GM12801 (cell line): ENCODE data around the gene EVL.

Experiments used
- CTCF ChIP-seq: IDR thresholded peaks from one replicate; pipeline ENCODE4 v1.5.1; 2011; ENCODE audit warnings: control low read depth; ENCODE audit not compliant: insufficient read length; ENCODE audit errors: extremely low read depth

EVL gene

GRCh38 chr14:100152091-100152490 is 86.9 kb downstream of the EVL start:
- no peak for TF ChIP-seq CTCF

DNA sequence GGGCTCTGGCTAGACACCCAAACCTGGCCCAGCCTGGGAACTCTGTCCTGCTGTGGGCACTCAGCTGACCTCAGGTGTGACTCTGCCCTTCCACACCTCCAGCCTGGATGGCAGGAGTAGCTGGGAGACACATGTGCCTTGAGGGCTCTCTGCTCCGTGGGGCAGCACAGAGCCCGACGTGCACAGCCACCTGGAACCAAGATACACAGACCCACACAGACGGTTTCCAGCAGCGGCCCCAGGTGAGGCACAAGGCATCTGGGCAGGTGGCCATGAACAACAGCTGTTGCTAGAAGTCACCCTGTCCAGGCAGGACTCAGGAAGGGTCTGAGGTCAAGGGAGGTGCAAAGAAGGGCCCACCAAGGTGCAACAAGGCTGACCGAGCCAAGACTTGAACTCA is 88.3 kb downstream of the EVL start:
- TF ChIP-seq CTCF, result no peak

- no peak for TF ChIP-seq CTCF
Observed at GRCh38 chr14:100155049-100155621, 89.9 kb downstream of the EVL start.

DNA sequence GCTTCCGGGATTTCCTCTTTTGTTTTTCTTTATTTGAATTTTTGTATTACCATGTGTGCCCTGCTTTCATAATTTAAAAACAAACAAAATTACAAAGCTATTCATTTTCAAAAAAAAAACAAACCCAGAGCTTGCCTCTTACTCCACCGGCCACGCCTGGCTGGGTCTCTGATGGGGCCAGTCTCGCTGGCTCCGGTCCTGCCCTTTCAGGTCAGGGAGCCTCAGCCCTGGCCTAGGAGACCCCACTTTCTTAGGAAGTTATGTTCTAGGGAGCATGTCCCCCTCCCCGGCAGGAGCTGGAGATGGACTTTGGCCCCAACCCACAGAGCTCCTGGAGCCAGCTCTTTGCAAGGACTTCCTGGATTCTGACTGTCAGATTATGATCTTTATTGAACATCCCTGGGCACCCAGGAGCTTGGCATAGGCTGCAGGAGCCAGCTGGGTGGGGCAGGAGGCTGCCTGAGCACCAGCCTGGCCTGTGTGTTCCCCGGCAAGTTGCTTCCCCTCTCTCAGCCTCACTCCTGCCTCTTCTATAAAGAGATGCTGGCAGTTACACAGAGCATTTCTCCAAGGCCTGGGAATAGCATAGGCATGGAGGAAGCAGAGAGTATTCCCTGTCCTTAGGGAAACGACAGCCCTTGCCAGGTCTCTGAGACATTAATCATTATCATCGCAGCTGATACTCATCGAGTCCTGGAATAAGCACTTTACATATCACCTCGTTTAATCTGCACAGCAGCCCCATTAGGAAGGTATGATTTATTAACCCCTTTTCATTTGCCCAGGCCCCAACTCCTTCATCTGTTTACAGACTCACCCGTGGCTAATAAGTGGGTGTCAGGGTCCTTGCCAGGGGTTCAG is 90.8 kb downstream of the EVL start:
- no peak for TF ChIP-seq CTCF

- no peak for TF ChIP-seq CTCF
Observed at GRCh38 chr14:100156776-100157175, 91.6 kb downstream of the EVL start.

- no peak for TF ChIP-seq CTCF
Observed at GRCh38 chr14:100158566-100159093, 93.4 kb downstream of the EVL start.

DNA sequence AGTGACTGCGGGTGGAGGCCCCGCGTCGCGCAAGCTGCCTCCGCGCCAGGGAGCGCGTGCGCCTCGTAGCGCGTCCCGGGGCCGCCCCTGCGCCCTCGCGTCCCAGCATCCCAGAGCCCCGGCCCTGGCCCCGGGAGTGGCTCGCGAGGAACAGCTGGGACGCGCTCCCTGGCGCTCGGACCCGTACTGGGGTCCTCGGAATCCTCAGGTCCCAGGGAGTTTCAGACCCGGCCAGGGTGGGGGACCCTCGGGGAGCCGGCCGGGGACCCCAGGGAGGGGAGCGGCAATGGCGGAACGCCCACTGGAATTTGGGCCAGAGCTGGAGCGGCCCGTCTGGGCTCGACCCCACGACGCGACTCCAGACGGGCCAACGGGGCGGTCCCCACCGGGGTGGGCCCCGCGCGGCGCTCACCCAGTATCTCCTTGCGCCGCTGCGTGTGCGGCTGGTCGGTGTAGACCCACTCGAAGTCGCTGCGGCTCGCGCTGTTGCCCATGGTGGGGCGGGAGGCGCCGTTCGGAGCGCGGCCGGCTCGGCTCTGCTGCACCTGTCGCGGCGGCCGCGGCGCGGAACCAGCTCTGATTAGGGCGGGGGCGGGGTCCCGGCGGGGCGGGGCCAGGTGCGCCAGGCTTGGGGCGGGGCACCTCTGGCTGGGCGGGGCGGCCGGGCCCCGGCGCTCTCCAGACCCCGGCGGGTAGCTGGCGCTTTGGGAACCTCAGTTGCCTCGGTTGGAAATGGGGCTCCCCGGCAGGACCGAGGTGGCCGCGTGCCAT is 94.1 kb downstream of the EVL start, which contains the start of gene DEGS2:
TSS of gene DEGS2 (minus strand) at position 552 of the 771 bp plus-strand sequence. CDS start at position 494, 58 bp downstream.
- TF ChIP-seq CTCF, result no peak
